Measurements from ENCODE around the gene KIF1A. TPM values are rescaled to one million over a fixed set of nuclear protein-coding genes. Genes with fewer than 3 reads are reported as not detected.

Gene KIF1A
- polyA plus RNA-seq, 1 donor from 2014 or later, result 63.4 TPM

DNA sequence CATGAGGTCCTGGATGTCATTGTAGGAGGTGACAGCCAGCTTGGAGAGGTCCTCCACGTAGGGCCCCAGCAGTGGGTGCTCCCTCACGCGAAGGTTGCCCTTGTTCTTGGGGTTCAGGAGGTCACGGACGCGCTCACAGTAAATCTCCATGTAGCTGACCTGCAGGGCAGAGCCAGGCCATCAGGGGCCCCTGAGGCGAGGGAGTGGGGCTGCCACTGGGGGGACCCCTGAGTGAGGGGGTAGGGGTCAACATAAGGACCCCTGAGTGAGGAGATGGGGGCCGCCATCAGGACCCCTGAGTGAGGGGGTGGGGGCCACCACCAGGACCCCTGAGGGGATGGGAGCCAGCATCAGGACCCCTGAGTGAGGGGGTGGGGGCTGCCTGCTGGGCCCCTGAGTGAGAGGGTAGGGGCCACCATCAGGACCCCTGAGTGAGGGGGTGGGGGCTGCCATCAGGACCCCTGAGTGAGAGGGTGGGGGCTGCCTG lies 33.6 kb downstream of the KIF1A start:
- H2AFZ ChIP-seq (ENCODE audit: low read depth, low read length), result no peak overlapping the region
- no peak overlapping the region for H3K4me2 ChIP-seq (ENCODE audit: low read length)
- H3K9ac ChIP-seq (ENCODE audit: low read length), result no peak overlapping the region
- H3K27me3 ChIP-seq (ENCODE audit: insufficient read depth, low read depth, low read length), result no peaks in the 10 kb centered on the region
- H3K9me3 ChIP-seq (ENCODE audit: low read length), result no peaks in the 10 kb centered on the region
- H3K4me3 ChIP-seq (ENCODE audit: low read length), result no peak overlapping the region
- no peaks in the 10 kb centered on the region for H3K9me2 ChIP-seq (ENCODE audit: insufficient read depth, low read length)
- H3K27ac ChIP-seq (ENCODE audit: low read length), result no peak overlapping the region
- no peaks in the 10 kb centered on the region for H3F3A ChIP-seq (ENCODE audit: insufficient read depth, low read length, poor library complexity, severe bottlenecking)
- no peaks in the 10 kb centered on the region for H3K79me2 ChIP-seq (replicated peaks; ENCODE audit: insufficient read depth, low read length)
- no peaks in the 10 kb centered on the region for H3K36me3 ChIP-seq (ENCODE audit: insufficient read depth, low read length)
- H4K20me1 ChIP-seq (ENCODE audit: insufficient read depth), result peaks cover 14% of the 10 kb centered on the region
- TF ChIP-seq POLR2AphosphoS5 (IDR thresholded peaks at IDR 0.05), result no peak
- TF ChIP-seq, protein P1, sequence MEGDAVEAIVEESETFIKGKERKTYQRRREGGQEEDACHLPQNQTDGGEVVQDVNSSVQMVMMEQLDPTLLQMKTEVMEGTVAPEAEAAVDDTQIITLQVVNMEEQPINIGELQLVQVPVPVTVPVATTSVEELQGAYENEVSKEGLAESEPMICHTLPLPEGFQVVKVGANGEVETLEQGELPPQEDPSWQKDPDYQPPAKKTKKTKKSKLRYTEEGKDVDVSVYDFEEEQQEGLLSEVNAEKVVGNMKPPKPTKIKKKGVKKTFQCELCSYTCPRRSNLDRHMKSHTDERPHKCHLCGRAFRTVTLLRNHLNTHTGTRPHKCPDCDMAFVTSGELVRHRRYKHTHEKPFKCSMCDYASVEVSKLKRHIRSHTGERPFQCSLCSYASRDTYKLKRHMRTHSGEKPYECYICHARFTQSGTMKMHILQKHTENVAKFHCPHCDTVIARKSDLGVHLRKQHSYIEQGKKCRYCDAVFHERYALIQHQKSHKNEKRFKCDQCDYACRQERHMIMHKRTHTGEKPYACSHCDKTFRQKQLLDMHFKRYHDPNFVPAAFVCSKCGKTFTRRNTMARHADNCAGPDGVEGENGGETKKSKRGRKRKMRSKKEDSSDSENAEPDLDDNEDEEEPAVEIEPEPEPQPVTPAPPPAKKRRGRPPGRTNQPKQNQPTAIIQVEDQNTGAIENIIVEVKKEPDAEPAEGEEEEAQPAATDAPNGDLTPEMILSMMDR (IDR thresholded peaks at IDR 0.05; ENCODE audit: poor library complexity, severe bottlenecking), result no peak

DNA sequence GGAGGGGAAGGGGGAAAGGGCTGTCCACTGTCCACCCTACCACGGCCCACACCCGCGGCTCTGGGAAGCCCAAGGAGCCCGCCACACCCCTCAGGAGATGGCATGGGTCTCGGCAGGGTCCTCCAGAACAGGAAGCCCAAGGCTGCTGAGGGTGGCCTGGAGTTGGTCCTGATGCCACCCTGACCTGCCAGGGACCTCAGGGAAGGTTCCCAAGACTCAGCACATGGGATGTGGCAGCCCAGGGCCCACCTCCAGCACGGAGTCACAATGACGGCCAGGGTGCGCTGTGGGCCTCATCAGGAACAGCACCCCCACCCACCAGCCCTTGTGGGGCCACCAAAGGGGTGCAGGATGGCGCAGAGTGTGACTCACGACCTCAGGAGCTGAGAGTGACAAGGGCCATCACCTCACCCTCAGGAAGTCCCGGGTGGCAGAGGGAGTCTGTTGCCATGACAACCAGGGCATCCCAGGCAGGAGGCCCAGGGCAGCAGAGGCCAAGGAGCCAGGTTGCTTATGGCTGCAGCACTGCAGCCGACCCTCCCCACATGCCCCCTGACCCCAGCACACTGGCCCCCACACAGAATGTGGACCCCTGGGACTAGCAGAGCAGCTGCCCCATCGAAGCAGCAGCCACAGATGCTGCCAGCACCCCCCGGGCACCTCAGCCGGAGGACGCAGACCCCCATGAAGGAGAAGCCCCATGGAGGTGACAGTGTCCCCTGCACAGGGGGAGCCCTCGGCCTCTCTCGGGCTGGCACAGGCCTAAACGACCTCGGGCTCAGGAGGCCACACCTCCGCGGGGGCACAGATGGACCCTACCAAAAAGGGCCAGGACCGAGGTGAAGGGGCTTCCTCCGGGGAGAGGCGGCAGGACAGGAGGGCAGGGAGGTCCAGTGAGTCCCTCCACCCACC lies 34.3 kb downstream of the KIF1A start:
- Histone ChIP-seq H2AFZ (ENCODE audit: low read depth, low read length) (no peak overlapping the region), H3K27me3 (ENCODE audit: insufficient read depth, low read depth, low read length) (no peaks in the 10 kb centered on the region), H3K79me2 (replicated peaks; ENCODE audit: insufficient read depth, low read length) (no peaks in the 10 kb centered on the region), H3K9me2 (ENCODE audit: insufficient read depth, low read length) (no peaks in the 10 kb centered on the region), H3K4me3 (ENCODE audit: low read length) (no peak overlapping the region), H3K9me3 (ENCODE audit: low read length) (no peaks in the 10 kb centered on the region), H3F3A (ENCODE audit: insufficient read depth, low read length, poor library complexity, severe bottlenecking) (no peaks in the 10 kb centered on the region), H3K9ac (ENCODE audit: low read length) (no peak overlapping the region), H3K36me3 (ENCODE audit: insufficient read depth, low read length) (no peaks in the 10 kb centered on the region), H3K4me2 (ENCODE audit: low read length) (no peak overlapping the region), H4K20me1 (ENCODE audit: insufficient read depth) (peaks cover 10% of the 10 kb centered on the region), H3K27ac (ENCODE audit: low read length) (no peak overlapping the region)
- TF ChIP-seq, protein P2, sequence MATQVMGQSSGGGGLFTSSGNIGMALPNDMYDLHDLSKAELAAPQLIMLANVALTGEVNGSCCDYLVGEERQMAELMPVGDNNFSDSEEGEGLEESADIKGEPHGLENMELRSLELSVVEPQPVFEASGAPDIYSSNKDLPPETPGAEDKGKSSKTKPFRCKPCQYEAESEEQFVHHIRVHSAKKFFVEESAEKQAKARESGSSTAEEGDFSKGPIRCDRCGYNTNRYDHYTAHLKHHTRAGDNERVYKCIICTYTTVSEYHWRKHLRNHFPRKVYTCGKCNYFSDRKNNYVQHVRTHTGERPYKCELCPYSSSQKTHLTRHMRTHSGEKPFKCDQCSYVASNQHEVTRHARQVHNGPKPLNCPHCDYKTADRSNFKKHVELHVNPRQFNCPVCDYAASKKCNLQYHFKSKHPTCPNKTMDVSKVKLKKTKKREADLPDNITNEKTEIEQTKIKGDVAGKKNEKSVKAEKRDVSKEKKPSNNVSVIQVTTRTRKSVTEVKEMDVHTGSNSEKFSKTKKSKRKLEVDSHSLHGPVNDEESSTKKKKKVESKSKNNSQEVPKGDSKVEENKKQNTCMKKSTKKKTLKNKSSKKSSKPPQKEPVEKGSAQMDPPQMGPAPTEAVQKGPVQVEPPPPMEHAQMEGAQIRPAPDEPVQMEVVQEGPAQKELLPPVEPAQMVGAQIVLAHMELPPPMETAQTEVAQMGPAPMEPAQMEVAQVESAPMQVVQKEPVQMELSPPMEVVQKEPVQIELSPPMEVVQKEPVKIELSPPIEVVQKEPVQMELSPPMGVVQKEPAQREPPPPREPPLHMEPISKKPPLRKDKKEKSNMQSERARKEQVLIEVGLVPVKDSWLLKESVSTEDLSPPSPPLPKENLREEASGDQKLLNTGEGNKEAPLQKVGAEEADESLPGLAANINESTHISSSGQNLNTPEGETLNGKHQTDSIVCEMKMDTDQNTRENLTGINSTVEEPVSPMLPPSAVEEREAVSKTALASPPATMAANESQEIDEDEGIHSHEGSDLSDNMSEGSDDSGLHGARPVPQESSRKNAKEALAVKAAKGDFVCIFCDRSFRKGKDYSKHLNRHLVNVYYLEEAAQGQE (IDR thresholded peaks at IDR 0.05; ENCODE audit: borderline replicate concordance), result no peak
- no peak for TF ChIP-seq SMC3 (conservative IDR thresholded peaks at IDR 0.05; ENCODE audit: poor library complexity)
- no peak for TF ChIP-seq RAD21 (conservative IDR thresholded peaks at IDR 0.05)
- TF ChIP-seq TAF1 (IDR thresholded peaks at IDR 0.05; ENCODE audit: low read depth), result no peak
- no peak for TF ChIP-seq MXI1 (conservative IDR thresholded peaks at IDR 0.05; ENCODE audit: poor library complexity, severe bottlenecking)
- TF ChIP-seq EP300 (conservative IDR thresholded peaks at IDR 0.05; ENCODE audit: poor library complexity, severe bottlenecking), result no peak
- TF ChIP-seq, protein P1 (IDR thresholded peaks at IDR 0.05; ENCODE audit: poor library complexity, severe bottlenecking), result no peak
- TF ChIP-seq EZH2 (IDR thresholded peaks at IDR 0.05; ENCODE audit: borderline replicate concordance, insufficient read depth, low read length, poor library complexity, severe bottlenecking), result no peak
- no peak for TF ChIP-seq POLR2AphosphoS5 (IDR thresholded peaks at IDR 0.05)
